ENCODE measurements around the gene MXRA5. TPM values are rescaled to one million over a fixed set of nuclear protein-coding genes. Genes with fewer than 3 reads are reported as not detected.
A peak's percentile ranks its signal among the peaks of the same experiment; 100 is the strongest.

The MXRA5 gene
- total RNA-seq, 1 experiment from 2014 or later = 2.8 TPM

- no peak for TF ChIP-seq JAZF1 (CRISPR knock-in tag; IDR thresholded peaks at IDR 0.05)
Measured at GRCh38 chrX:3370656-3371055, 24.2 kb upstream of the MXRA5 start (continued).

GRCh38 chrX:3362956-3363355 is 16.5 kb upstream of the MXRA5 start:
- CTCF ChIA-PET = no interaction called here

More at GRCh38 chrX:3362956-3363355, 16.5 kb upstream of the MXRA5 start:
- no peak for TF ChIP-seq FOXJ3 (CRISPR knock-in tag; IDR thresholded peaks at IDR 0.05; ENCODE audit: borderline replicate concordance)
- TF ChIP-seq TCF7 (CRISPR knock-in tag; IDR thresholded peaks at IDR 0.05; ENCODE audit: low read depth) = no peak
- TF ChIP-seq ATF6 (CRISPR knock-in tag; IDR thresholded peaks at IDR 0.05) = no peak
- no peak for TF ChIP-seq ELF4 (CRISPR knock-in tag; IDR thresholded peaks at IDR 0.05; ENCODE audit: low read depth)
- no peak for TF ChIP-seq ZNF512 (CRISPR knock-in tag; IDR thresholded peaks at IDR 0.05; ENCODE audit: borderline replicate concordance)
- no peak for TF ChIP-seq ZNF416 (CRISPR knock-in tag; IDR thresholded peaks at IDR 0.05)
- no peak for TF ChIP-seq FOXP4 (CRISPR knock-in tag; IDR thresholded peaks at IDR 0.05)
- TF ChIP-seq KAT7 (CRISPR knock-in tag; IDR thresholded peaks at IDR 0.05; ENCODE audit: borderline replicate concordance) = no peak
- no peak for TF ChIP-seq ZNF281 (CRISPR knock-in tag; IDR thresholded peaks at IDR 0.05)
- no peak for TF ChIP-seq NFE2L1 (CRISPR knock-in tag; IDR thresholded peaks at IDR 0.05)
- no peak for TF ChIP-seq ZNF263 (CRISPR knock-in tag; IDR thresholded peaks at IDR 0.05; ENCODE audit: low read depth)
- no peak for TF ChIP-seq FOXP1 (CRISPR knock-in tag; IDR thresholded peaks at IDR 0.05; ENCODE audit: borderline replicate concordance)
- no peak for TF ChIP-seq SOX15 (CRISPR knock-in tag; IDR thresholded peaks at IDR 0.05)
- no peak for TF ChIP-seq USF2 (CRISPR knock-in tag; IDR thresholded peaks at IDR 0.05)
- TF ChIP-seq HMGA2 (CRISPR knock-in tag; IDR thresholded peaks at IDR 0.05) = no peak
- H3K36me3 Mint-ChIP-seq = no peaks in the 10 kb centered on the region
- no peak for DNase-seq (ENCODE audit: low spot score)
- peaks cover 3% of the 10 kb centered on the region for H3K4me1 Mint-ChIP-seq
- ATAC-seq = peak; percentile 56; the same call in 1 of the 2 replicates
- H3K27ac Mint-ChIP-seq = no peak overlapping the region
- no peaks in the 10 kb centered on the region for H3K27me3 Mint-ChIP-seq (ENCODE audit: low read depth)
- no peak overlapping the region for H3K4me3 Mint-ChIP-seq
- no peaks in the 10 kb centered on the region for H3K9me3 Mint-ChIP-seq
- POLR2A ChIA-PET = no interaction called here

Data from WTC11 (cell line).